Aorta (tissue), 5 donors: ENCODE measurements around the gene TNFAIP2. TPM values are rescaled to one million over a fixed set of nuclear protein-coding genes. Genes with fewer than 3 reads are reported as not detected.

Experiments used
- ATAC-seq: fragments of 200-7000 bp; cut with Tn5 transposase; one replicate; pipeline ENCODE4 v1.9.1; 2022; ENCODE audit warnings: moderate library complexity; ENCODE audit not compliant: low FRiP score
- DNase-seq, 2 donors: peaks; one replicate each; pipeline ENCODE4 v3.0.0-alpha.2; 2020
- H3K27ac ChIP-seq, 2 donors: one replicate each; pipeline ENCODE4 v1.5.1; 2013; ENCODE audit warnings: low read length in 2 of 2, mild to moderate bottlenecking in 2 of 2, moderate library complexity in 2 of 2, control low read depth in 1 of 2, inconsistent platforms in 1 of 2, low read depth in 1 of 2
- H3K27me3 ChIP-seq, 2 donors: one replicate each; pipeline ENCODE4 v1.6.1; 2013; ENCODE audit warnings: control low read depth in 1 of 2, low read length in 1 of 2, mild to moderate bottlenecking in 1 of 2, moderate library complexity in 1 of 2; ENCODE audit not compliant: insufficient read depth in 2 of 2, control insufficient read depth in 1 of 2
- H3K36me3 ChIP-seq, 2 donors: one replicate each; pipeline ENCODE4 v1.6.1; 2013; ENCODE audit warnings: control low read depth in 1 of 2, low read length in 1 of 2, mild to moderate bottlenecking in 1 of 2; ENCODE audit not compliant: insufficient read depth in 2 of 2, control insufficient read depth in 1 of 2
- H3K4me1 ChIP-seq, 2 donors: one replicate each; pipeline ENCODE4 v1.6.1; 2013; ENCODE audit warnings: low read length in 2 of 2, control low read depth in 1 of 2, mild to moderate bottlenecking in 1 of 2, moderate library complexity in 1 of 2; ENCODE audit not compliant: insufficient read depth in 2 of 2, control insufficient read depth in 1 of 2
- H3K4me3 ChIP-seq, 2 donors: one replicate each; pipeline ENCODE4 v1.5.1; 2013; ENCODE audit warnings: low read length in 2 of 2, control low read depth in 1 of 2, mild to moderate bottlenecking in 1 of 2
- H3K9me3 ChIP-seq: one replicate; pipeline ENCODE4 v1.6.1; 2013; ENCODE audit warnings: mild to moderate bottlenecking, low read length; ENCODE audit not compliant: control insufficient read depth
- WGBS, 2 donors: extraction: QIAGEN DNeasy Blood & Tissue Kit; methylation state at CpG; one replicate each; pipeline ENCODE4 v1.1.7; 2013; 5-methylcytosine and 5-hydroxymethylcytosine counted together
- intact Hi-C, 2 donors: fragments of 100-400 bp; cut with DNase I; formaldehyde crosslinking; loops; one replicate each; pipeline versions ENCODE4 v1.14.2 to v1.15.0; 2022
- polyA plus RNA-seq, 2 donors: library from polyadenylated mRNA; stranded (reverse); fragments of 200-250 nt; gene quantifications; one replicate each; pipeline ENCODE4 v1.2.3, GENCODE V29; 2013
- total RNA-seq, 2 donors: library from RNA; stranded (reverse); fragmentation: NEBNext Ultra II Directional; extraction: Animal tissue kit (Norgen Biotek cat#: 25700); gene quantifications; one replicate each; pipeline ENCODE4 v1.2.1, GENCODE V29; 2021
- donor health status: healthy with polysubstance abuse.
- donor health status: Bipolar disorder and iron deficiency.
- donor health status: DM: no; HTN: no; CAD: no.
- donor health status: DM: no; HTN: no; CAD: no.
- donor health status: DM: yes; HTN: yes; CAD: no.

Gene TNFAIP2
- total and polyA plus RNA-seq, 4 donors = 26.8 to 219 (median 89.0) TPM

DNA sequence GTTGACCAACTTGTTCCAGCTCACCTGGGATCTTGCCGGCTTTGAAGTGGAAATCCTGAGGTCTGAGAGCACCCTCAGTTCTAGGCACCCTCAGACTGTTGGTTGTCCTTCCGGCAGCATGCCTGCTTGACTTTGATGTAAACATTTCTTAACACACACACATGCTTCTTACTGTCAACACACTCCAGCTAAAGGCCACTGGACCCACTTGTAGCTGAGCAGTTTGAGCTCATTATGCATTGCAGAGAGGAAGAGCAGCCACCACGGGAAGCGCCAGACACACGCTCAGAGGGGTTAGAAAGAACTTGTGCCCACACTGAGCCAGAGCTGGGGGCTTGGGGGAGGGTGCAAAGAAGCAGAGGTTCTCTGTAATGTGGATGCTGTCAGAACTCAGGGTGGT lies 55.8 kb downstream of the TNFAIP2 start:
- intact Hi-C loops = no loop called here
- Histone ChIP-seq H3K27ac (no peak overlapping the region), H3K9me3 (peaks cover 8% of the 10 kb centered on the region), H3K36me3 (no peaks in the 10 kb centered on the region), H3K4me1 (no peaks in the 10 kb centered on the region), H3K27me3 (no peaks in the 10 kb centered on the region), H3K4me3 (no peak overlapping the region)
- DNase-seq (no peak), ATAC-seq (no peak)
- 85 to 87% methylated on average over 5 of the region's 5 CpGs for WGBS, 2 donors

DNA sequence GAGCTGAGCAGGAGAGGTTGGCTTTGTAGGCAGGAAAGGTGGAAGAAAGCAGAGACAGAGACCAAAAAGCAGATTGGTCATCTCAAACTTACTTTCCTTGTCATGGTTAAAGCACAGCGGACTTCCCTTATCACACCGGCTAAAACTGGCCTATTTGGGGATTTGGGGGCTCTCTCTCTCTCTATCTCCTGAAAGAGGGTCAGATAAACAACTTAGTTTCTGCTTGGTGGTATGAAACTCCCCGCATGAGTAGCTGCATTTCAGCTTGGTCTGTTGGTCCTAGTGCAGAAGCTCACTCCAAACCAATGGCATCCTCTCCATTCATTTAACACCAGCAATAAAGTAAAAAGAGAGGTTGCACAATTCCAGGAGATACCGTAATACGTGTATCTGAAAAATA lies 57.1 kb downstream of the TNFAIP2 start:
- 92% methylated on average over 5 of the region's 5 CpGs for WGBS, 2 donors
- no peak overlapping the region for H3K4me3 ChIP-seq
- ATAC-seq = no peak
- intact Hi-C loops = loop anchor here in 1 of 2 donors (10.0 kb wide), 1 partner anchor 114 kb away; no protein-coding TSS in a partner anchor
- no peak overlapping the region for H3K27ac ChIP-seq
- H3K4me1 ChIP-seq = no peaks in the 10 kb centered on the region
- no peak for DNase-seq
- H3K9me3 ChIP-seq = peaks cover 5% of the 10 kb centered on the region
- no peaks in the 10 kb centered on the region for H3K27me3 ChIP-seq
- no peaks in the 10 kb centered on the region for H3K36me3 ChIP-seq

GRCh38 chr14:103184046-103184445 lies 60.8 kb downstream of the TNFAIP2 start:
- no peaks in the 10 kb centered on the region for H3K27me3 ChIP-seq
- no peak overlapping the region for H3K4me3 ChIP-seq
- H3K9me3 ChIP-seq = no peaks in the 10 kb centered on the region
- no peaks in the 10 kb centered on the region for H3K4me1 ChIP-seq
- no peaks in the 10 kb centered on the region for H3K36me3 ChIP-seq
- 75 to 80% methylated on average over 12 of the region's 12 CpGs for WGBS, 2 donors
- intact Hi-C loops = loop anchor here in 1 of 2 donors (10.0 kb wide), 1 partner anchor 111 kb away; no protein-coding TSS in a partner anchor
- DNase-seq (no peak), ATAC-seq (no peak)
- H3K27ac ChIP-seq = no peak overlapping the region

DNA sequence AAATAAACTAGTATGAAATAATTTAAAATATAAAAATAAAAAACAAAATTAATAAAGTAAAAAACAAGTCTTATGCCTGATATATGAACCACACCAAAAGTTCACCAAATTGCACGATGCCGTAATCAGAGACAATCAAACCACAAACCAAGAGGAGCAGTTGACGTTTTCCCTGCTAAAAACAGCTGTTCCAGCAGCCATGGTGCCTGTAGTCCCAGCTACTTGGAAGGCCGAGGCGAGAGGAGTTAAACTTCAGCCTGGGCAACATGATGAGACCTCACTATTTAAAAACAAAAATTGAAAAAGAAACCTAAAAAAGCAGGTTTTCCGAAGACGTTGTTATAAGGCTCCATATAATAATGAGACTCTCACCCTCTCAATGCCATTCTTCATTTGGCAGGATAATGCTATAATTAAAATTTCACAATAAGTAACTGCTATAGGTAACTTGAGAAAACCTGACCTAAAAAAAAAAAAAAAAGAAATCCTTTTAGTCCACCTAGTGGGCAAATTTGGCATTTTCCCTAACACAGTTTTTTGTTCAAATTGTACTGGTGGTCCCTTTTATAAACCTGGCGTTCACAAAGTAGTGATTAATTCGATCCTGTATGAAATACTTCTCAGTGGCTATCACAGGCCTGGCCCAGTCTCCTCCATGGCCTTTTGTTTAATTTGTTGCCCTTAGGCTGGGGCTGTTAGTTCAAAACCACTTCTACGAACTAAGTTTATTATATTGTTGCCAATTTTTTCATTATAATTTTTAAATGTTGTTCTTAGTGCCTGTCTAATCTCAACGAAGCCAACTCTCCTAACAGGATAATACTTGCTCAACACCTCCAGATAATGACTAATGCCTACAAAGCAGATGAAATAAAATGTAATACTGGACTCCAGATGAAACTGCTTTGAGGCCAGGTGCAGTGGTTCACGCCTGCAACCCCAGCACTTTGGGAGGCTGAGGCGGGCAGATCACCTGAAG lies 62.1 kb downstream of the TNFAIP2 start:
- Histone ChIP-seq H3K27me3 (no peaks in the 10 kb centered on the region), H3K27ac (no peak overlapping the region), H3K4me3 (no peak overlapping the region), H3K4me1 (no peaks in the 10 kb centered on the region), H3K36me3 (no peaks in the 10 kb centered on the region), H3K9me3 (no peaks in the 10 kb centered on the region)
- no peak for ATAC-seq
- intact Hi-C loops = loop anchor here in 1 of 2 donors (5.0 to 10.0 kb wide), 2 partner anchors 78 to 109 kb away; no protein-coding TSS in a partner anchor
- DNase-seq = no peak
- WGBS, 2 donors = 58 to 62% methylated on average over 13 of the region's 13 CpGs

- no peak overlapping the region for H3K4me3 ChIP-seq
- H3K36me3 ChIP-seq = no peaks in the 10 kb centered on the region
- intact Hi-C loops = loop anchor here in 1 of 2 donors (5.0 to 10.0 kb wide), 2 partner anchors 79 to 108 kb away; no protein-coding TSS in a partner anchor
- no peaks in the 10 kb centered on the region for H3K27me3 ChIP-seq
- H3K4me1 ChIP-seq = no peaks in the 10 kb centered on the region
- WGBS, 2 donors = 72 to 73% methylated on average over 9 of the region's 9 CpGs
- no peak for DNase-seq
- no peak for ATAC-seq
- no peak overlapping the region for H3K27ac ChIP-seq
- no peaks in the 10 kb centered on the region for H3K9me3 ChIP-seq
Measured at GRCh38 chr14:103186241-103186822, 63.1 kb downstream of the TNFAIP2 start.

Other genes starting within 250 kb of the TNFAIP2 start
- gene AMN, start 200.8 kb upstream of the TNFAIP2 start, total RNA-seq = under 1 TPM; 0.16 to 0.48 TPM
- 1 to 10 TPM in 1 of 2 donors, under 1 TPM in 1; 0.20 to 8.8 TPM for gene AMN, start 200.8 kb upstream of the TNFAIP2 start, polyA plus RNA-seq
- gene CDC42BPB, start 65.9 kb upstream of the TNFAIP2 start, total RNA-seq = 100 to 1,000 TPM in 1 of 2 donors, 10 to 100 TPM in 1; 95.8 to 101 TPM
- 10 to 100 TPM; 18.4 to 31.9 TPM for gene CDC42BPB, start 65.9 kb upstream of the TNFAIP2 start, polyA plus RNA-seq
- gene LBHD2, start 39.3 kb upstream of the TNFAIP2 start, total RNA-seq = not detected
- gene LBHD2, start 39.3 kb upstream of the TNFAIP2 start, polyA plus RNA-seq = not detected
- gene EXOC3L4, start 28.7 kb upstream of the TNFAIP2 start, total RNA-seq = 1 to 10 TPM in 1 of 2 donors, under 1 TPM in 1; 0.68 to 4.8 TPM
- 1 to 10 TPM in 1 of 2 donors, not detected in 1; 7.4 TPM for gene EXOC3L4, start 28.7 kb upstream of the TNFAIP2 start, polyA plus RNA-seq
- 100 to 1,000 TPM; 202 to 218 TPM for gene EIF5, start 210.8 kb downstream of the TNFAIP2 start, total RNA-seq
- gene EIF5, start 210.8 kb downstream of the TNFAIP2 start, polyA plus RNA-seq = 100 to 1,000 TPM in 1 of 2 donors, 10 to 100 TPM in 1; 93.1 to 139 TPM